ENCODE data around the gene TMEM225B. TPM values are rescaled to one million over a fixed set of nuclear protein-coding genes. Genes with fewer than 3 reads are reported as not detected.
"Not testable (repeated sequence)": the region's sequence is repeated elsewhere in the genome, so short reads cannot be mapped to it uniquely, and the experiment has no call there.

TMEM225B gene
- total RNA-seq, 2 experiments from 2014 or later, result 0.92 to 2.2 TPM

GRCh38 chr7:99648843-99649242 is 50.8 kb downstream of the TMEM225B start:
- Mint-ChIP-seq H3K4me3 (no peak overlapping the region), H3K9me3 (no peaks in the 10 kb centered on the region), H3K4me1 (ENCODE audit: low read depth) (peaks cover 10% of the 10 kb centered on the region), H3K36me3 (ENCODE audit: low read depth) (peaks cover 44% of the 10 kb centered on the region), H3K27me3 (no peaks in the 10 kb centered on the region), H3K27ac (peak overlapping the region; percentile 7)
- CTCF ChIA-PET, result interaction anchor here (1.4 kb wide), 1 partner anchor 17 kb away, joined by 4 read pairs; no protein-coding TSS in a partner anchor
- ATAC-seq, result peak; percentile 83
- TF ChIP-seq CTCF (IDR thresholded peaks at IDR 0.05), result no peak
- intact Hi-C loops (cut with micrococcal nuclease), result no loop called here
- POLR2A ChIA-PET, result interaction anchor here (0.8 to 1.0 kb wide), 2 partner anchors 27 to 32 kb away, joined by 3 to 5 read pairs; partner anchors contain the start of gene ZSCAN25
- peak; percentile 46 for DNase-seq

- intact Hi-C loops (cut with micrococcal nuclease), result no loop called here
- Mint-ChIP-seq H3K27me3 (no peaks in the 10 kb centered on the region), H3K4me3 (no peak overlapping the region), H3K36me3 (ENCODE audit: low read depth) (peaks cover 39% of the 10 kb centered on the region), H3K9me3 (peaks cover 1% of the 10 kb centered on the region), H3K4me1 (ENCODE audit: low read depth) (peaks cover 15% of the 10 kb centered on the region), H3K27ac (no peak overlapping the region)
- POLR2A ChIA-PET, result no interaction called here
- ATAC-seq, result no peak
- no peak for DNase-seq
- CTCF ChIA-PET, result interaction anchor here (0.7 kb wide), 1 partner anchor 10 kb away, joined by 3 read pairs; no protein-coding TSS in a partner anchor
- TF ChIP-seq CTCF (IDR thresholded peaks at IDR 0.05), result no peak
Observed at GRCh38 chr7:99651290-99651689, 53.2 kb downstream of the TMEM225B start.

- H3K36me3 Mint-ChIP-seq (ENCODE audit: low read depth), result peaks cover 39% of the 10 kb centered on the region
- intact Hi-C loops (cut with micrococcal nuclease), result no loop called here
- H3K4me1 Mint-ChIP-seq (ENCODE audit: low read depth), result peaks cover 15% of the 10 kb centered on the region
- ChIA-PET CTCF (no interaction called here), POLR2A (interaction anchor here (0.7 kb wide), 1 partner anchor 23 kb away, joined by 3 read pairs; no protein-coding TSS in a partner anchor)
- ATAC-seq (no peak), DNase-seq (no peak)
- no peaks in the 10 kb centered on the region for H3K27me3 Mint-ChIP-seq
- H3K27ac Mint-ChIP-seq, result no peak overlapping the region
- H3K4me3 Mint-ChIP-seq, result no peak overlapping the region
- TF ChIP-seq CTCF (IDR thresholded peaks at IDR 0.05), result no peak
- H3K9me3 Mint-ChIP-seq, result peaks cover 1% of the 10 kb centered on the region
Observed at GRCh38 chr7:99652671-99653070, 54.6 kb downstream of the TMEM225B start.

- DNase-seq; ATAC-seq; H3K9me3 Mint-ChIP-seq; CTCF ChIA-PET; H3K4me3 Mint-ChIP-seq; H3K27ac Mint-ChIP-seq; intact Hi-C loops (cut with micrococcal nuclease); H3K27me3 Mint-ChIP-seq: not testable (repeated sequence)
- Mint-ChIP-seq H3K36me3 (ENCODE audit: low read depth) (peaks cover 39% of the 10 kb centered on the region), H3K4me1 (ENCODE audit: low read depth) (peaks cover 12% of the 10 kb centered on the region)
- POLR2A ChIA-PET, result interaction anchor here (0.7 kb wide), 1 partner anchor 23 kb away, joined by 3 read pairs; no protein-coding TSS in a partner anchor
Observed at GRCh38 chr7:99653269-99653668, 55.2 kb downstream of the TMEM225B start.

GRCh38 chr7:99653754-99654153 is 55.7 kb downstream of the TMEM225B start:
- Mint-ChIP-seq H3K27ac (no peak overlapping the region), H3K27me3 (no peaks in the 10 kb centered on the region), H3K36me3 (ENCODE audit: low read depth) (peaks cover 42% of the 10 kb centered on the region), H3K4me3 (no peak overlapping the region), H3K9me3 (peaks cover 5% of the 10 kb centered on the region), H3K4me1 (ENCODE audit: low read depth) (peaks cover 9% of the 10 kb centered on the region)
- ATAC-seq (no peak), DNase-seq (no peak)
- intact Hi-C loops (cut with micrococcal nuclease), result no loop called here
- no peak for TF ChIP-seq CTCF (IDR thresholded peaks at IDR 0.05)
- ChIA-PET POLR2A (no interaction called here), CTCF (no interaction called here)

- POLR2A ChIA-PET; CTCF ChIA-PET; ATAC-seq; H3K4me3 Mint-ChIP-seq; intact Hi-C loops (cut with micrococcal nuclease); H3K9me3 Mint-ChIP-seq; H3K4me1 Mint-ChIP-seq (ENCODE audit: low read depth); H3K27me3 Mint-ChIP-seq; DNase-seq; H3K27ac Mint-ChIP-seq: not testable (repeated sequence)
- peaks cover 39% of the 10 kb centered on the region for H3K36me3 Mint-ChIP-seq (ENCODE audit: low read depth)
Observed at GRCh38 chr7:99654626-99655025, 56.6 kb downstream of the TMEM225B start.

- DNase-seq; CTCF ChIA-PET; H3K4me1 Mint-ChIP-seq (ENCODE audit: low read depth); H3K4me3 Mint-ChIP-seq; H3K27ac Mint-ChIP-seq; ATAC-seq; POLR2A ChIA-PET; H3K27me3 Mint-ChIP-seq; H3K9me3 Mint-ChIP-seq; intact Hi-C loops (cut with micrococcal nuclease): not testable (repeated sequence)
- H3K36me3 Mint-ChIP-seq (ENCODE audit: low read depth), result peaks cover 42% of the 10 kb centered on the region
Observed at GRCh38 chr7:99657879-99658278, 59.8 kb downstream of the TMEM225B start.

Measured in activated CD8-positive, alpha-beta T cell treated with anti-CD3 and anti-CD28 coated beads for 36 hours (primary cell).